HG02870 (cell line): ENCODE measurements around the gene BSPRY.
A peak's percentile ranks its signal among the peaks of the same experiment; 100 is the strongest.
"Not testable (repeated sequence)": the region's sequence is repeated elsewhere in the genome, so short reads cannot be mapped to it uniquely, and the experiment has no call there.

Experiments used
- ATAC-seq: cut with Tn5 transposase; IDR thresholded peaks from one replicate; pipeline ENCODE4 v1.9.1; 2021; ENCODE audit warnings: mild to moderate bottlenecking, moderate library complexity; ENCODE audit not compliant: unreplicated experiment

The BSPRY gene

DNA sequence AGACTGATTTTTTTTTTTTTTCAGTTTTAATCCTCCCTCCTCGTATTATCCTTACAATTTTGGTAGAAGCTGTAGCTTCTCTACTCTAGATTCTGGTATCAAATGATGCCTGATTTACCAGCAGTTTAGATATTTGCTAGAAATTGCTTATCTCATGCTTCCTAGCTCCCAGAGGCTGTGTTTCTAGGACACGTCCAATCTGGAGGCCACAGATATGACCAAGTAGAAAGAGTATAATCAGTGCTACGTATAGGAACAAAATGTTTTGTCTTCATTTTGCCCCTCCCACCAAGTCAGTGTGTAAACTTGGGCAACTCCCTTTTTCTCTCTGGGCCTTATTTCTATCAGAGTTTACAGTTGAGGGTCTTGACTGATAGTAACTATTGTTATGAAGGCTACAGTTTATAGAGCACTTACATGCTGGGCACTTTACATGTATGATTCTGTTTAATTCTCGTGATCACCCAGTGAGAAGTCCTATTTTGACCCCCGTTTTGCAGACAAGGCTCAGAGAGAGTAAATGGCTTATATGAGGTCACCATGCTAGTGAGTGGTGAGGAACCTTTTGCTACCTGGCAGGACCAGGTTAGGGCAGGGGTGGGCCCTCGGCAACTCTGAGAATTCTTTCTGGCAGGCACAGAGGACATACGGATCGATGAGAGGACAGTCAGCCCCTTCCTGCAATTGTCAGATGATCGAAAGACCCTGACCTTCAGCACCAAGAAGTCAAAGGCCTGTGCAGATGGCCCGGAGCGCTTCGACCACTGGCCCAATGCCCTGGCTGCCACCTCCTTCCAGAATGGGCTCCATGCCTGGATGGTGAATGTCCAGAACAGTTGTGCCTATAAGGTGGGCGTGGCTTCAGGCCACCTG, 19.9 kb downstream of the BSPRY start:
- no peak for ATAC-seq

- ATAC-seq = no peak
These were observed 20.5 kb downstream of the BSPRY start for GRCh38 chr9:113369855-113370140.

DNA sequence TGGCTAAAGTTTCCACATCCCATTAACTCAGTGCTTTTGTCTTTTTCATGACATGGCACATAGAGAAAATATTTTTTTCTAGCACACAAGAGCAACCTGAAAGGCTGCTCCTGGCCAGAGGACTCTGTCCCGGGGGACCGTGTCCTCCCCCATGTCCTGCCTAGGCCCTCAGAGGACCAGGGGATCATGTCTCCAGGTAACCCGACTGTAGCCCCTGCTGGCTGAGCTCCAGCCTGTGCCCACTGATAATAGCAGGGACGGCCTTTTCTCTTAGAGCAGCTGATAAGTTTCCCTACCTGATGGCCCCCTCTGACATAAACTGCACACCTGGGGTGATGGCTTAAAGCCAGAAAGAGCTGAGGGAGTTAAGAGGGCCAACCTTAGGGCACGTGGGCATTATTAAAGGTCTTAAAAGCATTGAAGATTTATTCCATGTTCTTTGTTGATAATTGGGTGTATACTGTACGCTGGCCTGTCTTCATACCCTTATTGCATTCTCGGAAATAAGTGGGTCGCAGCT, 21.5 kb downstream of the BSPRY start:
- no peak for ATAC-seq

DNA sequence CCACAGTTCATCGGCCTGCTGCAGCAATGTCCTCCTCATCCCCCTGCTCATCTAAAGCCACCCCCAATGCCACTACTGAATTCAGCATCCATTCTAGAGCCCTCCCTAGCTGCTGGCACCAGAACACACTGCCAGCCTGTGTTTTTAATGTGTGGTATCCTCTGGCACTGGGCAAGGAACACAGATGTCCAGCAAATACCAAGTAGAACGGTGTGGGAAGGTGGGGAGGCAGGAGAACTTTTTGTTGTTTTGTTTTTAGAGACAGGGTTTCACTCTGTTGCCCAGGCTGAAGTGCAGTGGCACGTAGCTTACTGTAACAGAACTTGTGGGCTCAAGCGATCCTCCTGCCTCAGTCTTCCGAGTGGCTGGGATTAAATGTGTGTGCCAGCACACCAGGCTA, 22.7 kb downstream of the BSPRY start:
- no peak for ATAC-seq

- no peak for ATAC-seq
These were observed 23.9 kb downstream of the BSPRY start for GRCh38 chr9:113373256-113373655.

- no peak for ATAC-seq
These were observed 24.5 kb downstream of the BSPRY start for GRCh38 chr9:113373676-113374392.

DNA sequence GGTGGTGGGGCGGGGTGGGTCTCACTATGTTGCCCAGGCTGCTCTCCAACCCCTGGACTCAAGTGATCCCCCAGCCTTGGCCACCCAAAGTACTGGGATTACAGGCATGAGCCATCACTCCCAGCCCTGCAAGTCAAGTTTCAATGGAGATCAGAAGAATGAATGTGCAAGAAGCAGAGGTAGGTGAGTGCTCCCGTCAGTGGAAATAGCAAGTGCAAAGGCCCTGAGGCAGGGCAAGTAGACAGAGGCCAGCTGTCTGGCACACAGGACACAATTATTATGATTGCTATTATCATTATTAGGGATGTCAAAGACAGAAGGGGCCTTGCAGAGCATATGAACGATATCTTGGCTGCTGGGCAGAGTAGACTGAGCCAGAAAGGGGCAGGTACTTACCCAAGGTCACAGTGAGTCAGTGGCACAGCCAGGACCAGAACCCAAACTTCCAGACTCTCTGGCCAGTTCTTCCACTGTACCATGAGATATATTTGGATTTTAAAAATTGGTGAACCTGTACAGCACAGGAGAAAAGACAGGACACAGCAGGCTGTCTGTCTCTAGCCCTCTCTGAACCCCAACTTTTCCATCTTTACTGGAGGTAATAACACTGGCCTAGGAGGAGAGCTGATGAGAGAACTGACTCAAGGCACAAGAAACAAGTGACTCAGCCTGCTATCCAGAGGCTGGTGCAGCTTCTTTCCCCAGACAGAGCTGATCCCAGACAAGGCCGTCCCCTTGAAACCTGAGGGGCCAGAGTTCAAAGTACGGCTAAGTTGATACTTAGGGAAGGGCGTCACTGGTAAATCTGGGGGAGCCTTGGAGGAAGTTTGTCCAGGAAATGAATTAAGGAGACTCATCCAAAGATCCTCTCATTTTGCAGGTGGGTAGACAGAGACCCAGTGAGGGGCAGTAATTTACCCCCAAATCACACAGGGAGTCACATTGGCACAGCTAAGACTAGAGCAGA, 26.0 kb downstream of the BSPRY start:
- no peak for ATAC-seq

DNA sequence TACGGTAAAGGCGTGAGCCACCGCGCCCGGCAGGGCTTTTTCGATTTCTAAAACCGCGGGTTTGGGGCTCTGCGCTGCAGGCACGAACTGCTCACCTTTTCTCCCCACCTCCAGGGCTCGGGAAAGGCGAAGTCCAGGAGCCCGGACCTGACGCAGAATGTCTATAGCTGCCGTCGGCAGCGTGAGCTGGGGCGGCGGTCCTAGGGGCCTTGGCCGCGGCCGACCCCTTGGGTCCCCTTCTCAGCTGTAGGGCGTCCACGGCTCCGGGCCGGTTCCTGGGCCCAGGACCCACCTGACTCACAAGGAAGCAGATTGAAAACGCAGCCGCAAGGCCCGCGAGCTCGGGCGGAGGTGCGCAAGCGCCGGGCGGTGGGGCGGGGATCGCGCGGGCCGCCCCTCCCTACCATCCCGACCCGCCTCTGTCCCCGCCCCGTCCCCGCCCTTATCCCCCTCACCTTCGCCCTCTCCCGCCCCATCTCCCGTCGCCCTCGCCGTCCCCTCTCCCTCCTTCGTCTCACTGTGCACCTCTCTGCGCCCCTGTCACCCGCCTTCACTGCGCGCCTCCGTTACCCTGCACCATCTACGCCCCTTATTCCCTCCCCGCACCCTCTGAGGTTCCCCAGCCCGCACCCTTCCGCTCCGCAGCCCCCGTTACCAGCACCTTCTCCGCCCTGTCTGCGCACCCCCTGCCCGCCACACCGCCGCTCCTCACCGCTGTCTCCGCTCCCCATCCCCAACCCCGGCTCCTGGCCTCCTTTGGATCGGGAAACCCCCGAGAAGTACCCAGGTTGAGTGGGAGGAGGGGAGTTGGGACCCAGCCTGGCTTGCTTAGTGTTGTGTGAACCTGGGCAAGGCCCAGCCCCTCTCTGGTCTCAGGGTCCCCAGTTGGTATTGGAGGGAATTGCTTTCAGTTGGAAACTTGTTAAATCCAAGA, 27.6 kb downstream of the BSPRY start, which contains the start of gene HDHD3:
HDHD3 (minus strand) TSS at position 353 of the 934 bp plus-strand sequence. CDS start 2,632 bp downstream, outside the sequence.
- peak; percentile 69 for ATAC-seq

- not testable (repeated sequence) for ATAC-seq
These were observed 29.9 kb downstream of the BSPRY start for GRCh38 chr9:113379094-113379828.

GRCh38 chr9:113379829-113380210, 30.5 kb downstream of the BSPRY start:
- not testable (repeated sequence) for ATAC-seq

GRCh38 chr9:113380869-113381378, 31.6 kb downstream of the BSPRY start:
- no peak for ATAC-seq

DNA sequence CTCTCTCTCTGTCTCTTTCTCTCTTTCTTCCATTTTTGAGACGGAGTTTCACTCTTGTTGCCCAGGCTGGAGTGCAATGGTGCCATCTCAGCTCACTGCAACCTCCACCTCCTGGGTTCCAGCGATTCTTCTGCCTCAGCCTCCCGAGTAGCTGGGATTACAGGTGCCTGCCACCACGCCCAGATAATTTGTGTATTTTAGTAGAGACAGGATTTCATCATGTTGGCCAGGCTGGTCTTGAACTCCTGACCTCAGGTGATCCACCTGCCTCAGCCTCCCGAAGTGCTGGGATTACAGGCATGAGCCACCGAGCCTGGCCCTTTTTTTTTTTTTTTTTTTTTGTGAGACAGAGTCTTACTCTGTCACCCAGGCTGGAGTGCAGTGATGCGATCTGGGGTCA, 32.1 kb downstream of the BSPRY start:
- not testable (repeated sequence) for ATAC-seq

GRCh38 chr9:113381909-113382411, 32.6 kb downstream of the BSPRY start:
- no peak for ATAC-seq

GRCh38 chr9:113386571-113387393, 37.4 kb downstream of the BSPRY start:
- no peak for ATAC-seq

DNA sequence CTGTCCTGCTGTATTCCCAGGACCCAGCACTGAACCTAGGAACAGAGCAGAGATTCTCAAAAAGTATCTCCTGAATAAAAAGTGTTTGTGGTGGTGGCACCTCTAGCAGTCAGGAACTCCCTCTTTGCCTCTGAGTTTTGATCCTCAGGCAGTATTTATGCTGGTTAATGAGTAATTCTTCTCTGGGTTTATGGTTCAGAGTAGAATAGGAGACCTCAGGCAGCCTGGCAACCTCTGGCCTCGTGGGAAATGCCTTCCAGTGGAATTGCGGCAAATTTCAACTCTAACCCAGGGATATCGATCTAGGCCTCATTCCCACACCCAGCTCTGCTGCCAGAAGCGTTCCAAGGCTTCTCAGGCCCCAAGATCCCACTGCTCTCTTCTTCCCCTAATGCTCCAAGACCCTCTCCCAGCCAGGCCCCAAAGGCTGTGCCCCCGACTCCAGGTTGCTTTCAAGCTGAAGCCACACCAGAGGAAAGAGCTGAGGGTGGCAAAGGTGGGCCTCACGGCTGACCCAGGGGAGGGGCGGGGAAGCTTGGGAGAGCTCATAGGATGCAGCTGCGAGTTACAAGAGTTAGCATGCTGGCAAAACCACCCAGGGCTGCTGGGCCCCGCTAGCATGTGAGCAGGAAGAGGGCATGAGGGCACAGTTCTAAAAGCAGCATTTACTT, 38.4 kb downstream of the BSPRY start:
- ATAC-seq = no peak

DNA sequence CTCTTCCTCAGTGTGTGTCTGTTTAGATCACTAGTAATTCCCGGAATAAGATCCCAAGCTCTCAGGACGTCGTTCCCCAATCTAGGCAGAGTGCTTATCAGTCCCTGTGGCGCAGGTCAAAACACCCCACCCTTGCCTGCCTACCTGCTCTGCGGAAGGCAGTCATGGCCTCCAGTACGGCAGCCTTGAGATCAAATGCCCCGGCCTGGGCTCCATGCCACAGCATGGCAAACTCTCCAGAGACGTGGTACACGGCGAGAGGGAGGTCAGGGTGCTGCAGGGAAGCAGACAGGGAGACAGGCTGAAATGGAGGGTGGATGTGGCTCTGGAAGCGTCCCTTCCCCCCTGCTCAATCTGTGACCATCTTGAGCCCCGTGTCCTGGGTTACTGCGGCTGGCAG, 39.5 kb downstream of the BSPRY start:
- no peak for ATAC-seq

DNA sequence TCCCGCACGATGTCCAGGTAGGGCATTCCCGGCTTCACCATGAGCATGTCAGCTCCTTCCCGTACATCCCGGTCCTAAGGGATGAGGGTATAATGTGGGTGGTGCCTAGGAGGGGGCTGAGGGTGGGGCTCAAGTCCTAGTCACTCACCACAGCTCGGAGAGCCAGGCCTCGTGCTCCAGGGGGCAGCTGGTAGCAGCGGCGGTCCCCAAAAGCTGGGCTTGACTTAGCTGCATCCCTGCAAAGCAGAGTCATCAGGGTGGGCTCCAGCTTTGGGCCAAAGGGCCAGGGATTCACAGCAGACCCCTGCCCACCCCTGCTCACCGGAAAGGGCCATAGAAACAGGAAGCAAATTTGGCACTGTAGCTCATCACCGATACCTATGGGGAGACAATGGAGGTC, 40.1 kb downstream of the BSPRY start:
- ATAC-seq = no peak
